HG03442 (cell line): ENCODE data around the gene MYDGF.

Experiments used
- ATAC-seq: cut with Tn5 transposase; IDR thresholded peaks from one replicate; pipeline ENCODE4 v1.9.1; 2021; ENCODE audit warnings: mild to moderate bottlenecking, moderate library complexity; ENCODE audit not compliant: unreplicated experiment

Gene MYDGF

DNA sequence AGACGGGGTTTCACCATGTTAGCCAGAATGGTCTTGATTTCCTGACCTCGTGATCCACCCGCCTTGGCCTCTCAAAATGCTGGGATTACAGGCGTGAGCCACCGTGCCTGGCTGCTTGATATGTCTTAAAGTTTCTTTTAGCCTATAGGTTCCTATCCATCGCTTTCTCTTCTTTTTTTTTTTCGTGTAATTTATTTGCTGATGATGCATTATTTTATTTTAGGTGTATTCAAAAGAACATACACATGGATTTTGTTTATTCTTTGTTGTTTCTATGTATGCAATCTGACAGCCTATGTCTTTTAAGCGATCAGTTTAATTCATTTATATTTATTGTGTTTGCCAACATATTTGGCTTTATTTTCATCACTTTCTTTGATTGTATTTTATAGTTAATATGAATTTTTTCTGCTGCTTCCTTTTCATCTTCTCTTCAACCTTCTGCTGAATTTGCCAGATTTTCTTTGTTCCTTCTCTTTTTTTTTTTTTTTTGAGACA, 56.8 kb downstream of the MYDGF start:
- ATAC-seq = no peak

DNA sequence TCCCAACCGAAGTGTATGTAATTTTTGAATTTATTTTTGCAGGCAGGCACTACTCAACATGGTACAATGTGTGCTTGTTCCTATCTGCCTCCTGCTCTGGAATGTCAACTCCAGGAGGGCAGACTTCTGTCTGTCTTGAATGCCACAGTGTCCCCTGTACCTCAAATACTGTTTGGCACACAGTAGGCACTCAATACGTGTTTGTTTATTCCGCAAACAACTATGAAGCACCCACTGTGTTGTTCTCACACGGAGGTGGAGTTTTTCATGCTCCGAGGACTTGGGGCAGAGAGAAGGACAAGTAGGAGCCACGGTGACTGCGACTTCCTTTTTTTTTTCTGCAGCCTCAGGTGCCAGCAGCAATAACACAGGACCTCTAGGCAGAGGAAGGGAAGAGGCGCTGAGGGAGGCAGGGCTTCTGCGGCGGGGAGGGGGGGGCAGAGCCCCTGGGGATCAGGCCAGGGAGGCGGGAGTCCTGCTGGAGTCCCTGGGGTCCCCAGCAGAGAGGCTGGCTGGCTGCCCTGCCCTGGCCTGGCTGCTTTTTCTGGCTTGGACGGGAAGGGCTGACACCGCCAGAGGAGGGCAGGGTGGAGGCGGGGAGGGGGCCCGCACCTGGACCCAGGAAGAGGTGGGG, 60.1 kb downstream of the MYDGF start:
- ATAC-seq = no peak
